GM12801 (cell line): ENCODE measurements around the gene BRD2.

Experiments
- TF ChIP-seq, protein P1 (sequence below): IDR thresholded peaks from one replicate; pipeline ENCODE4 v1.5.1; 2011; ENCODE audit warnings: control low read depth; ENCODE audit not compliant: insufficient read length; ENCODE audit errors: extremely low read depth

BRD2 gene

DNA sequence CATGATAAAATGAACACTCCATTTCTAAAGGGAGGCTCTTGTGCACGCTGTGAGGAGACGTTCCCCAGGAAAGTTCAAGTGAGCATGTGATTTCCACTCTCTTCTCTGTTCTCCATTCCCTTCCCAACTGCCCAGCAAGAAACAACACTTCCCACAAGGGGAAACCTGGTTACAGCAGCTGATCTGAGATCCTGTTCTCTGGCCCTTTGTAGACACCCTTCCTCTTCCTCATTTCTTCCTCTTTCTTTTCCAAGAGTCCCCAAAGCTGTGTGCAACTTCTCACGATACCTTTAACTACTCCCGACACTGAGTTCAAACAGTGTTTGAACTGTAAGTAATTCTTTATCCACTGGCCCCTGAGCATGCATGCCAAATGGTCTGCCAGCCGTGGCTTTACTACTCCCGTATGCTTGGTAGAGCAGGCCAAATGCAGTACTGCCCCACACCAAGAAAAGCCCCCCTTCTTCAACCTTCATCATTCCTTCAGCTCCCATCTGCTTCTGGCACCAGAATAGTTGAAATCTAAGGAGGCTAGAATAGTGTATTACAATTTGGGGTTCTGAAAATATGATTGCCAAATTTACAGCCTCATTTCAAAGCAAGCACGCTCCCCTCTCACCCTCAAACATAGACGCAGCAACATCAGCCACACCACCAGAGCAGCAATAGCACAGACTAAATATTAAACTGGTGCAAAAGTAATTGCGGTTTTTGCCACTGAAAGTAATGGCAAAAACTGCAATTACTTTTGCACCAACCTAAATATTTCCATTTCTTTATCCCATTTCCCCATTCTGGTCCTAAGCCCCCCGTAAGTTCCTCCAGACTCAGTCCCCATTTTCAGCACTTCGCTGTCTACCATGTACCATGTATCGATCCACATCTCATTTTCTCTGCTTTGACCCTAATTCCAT is 31.9 kb upstream of the BRD2 start:
- TF ChIP-seq, protein P1, sequence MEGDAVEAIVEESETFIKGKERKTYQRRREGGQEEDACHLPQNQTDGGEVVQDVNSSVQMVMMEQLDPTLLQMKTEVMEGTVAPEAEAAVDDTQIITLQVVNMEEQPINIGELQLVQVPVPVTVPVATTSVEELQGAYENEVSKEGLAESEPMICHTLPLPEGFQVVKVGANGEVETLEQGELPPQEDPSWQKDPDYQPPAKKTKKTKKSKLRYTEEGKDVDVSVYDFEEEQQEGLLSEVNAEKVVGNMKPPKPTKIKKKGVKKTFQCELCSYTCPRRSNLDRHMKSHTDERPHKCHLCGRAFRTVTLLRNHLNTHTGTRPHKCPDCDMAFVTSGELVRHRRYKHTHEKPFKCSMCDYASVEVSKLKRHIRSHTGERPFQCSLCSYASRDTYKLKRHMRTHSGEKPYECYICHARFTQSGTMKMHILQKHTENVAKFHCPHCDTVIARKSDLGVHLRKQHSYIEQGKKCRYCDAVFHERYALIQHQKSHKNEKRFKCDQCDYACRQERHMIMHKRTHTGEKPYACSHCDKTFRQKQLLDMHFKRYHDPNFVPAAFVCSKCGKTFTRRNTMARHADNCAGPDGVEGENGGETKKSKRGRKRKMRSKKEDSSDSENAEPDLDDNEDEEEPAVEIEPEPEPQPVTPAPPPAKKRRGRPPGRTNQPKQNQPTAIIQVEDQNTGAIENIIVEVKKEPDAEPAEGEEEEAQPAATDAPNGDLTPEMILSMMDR = no peak

DNA sequence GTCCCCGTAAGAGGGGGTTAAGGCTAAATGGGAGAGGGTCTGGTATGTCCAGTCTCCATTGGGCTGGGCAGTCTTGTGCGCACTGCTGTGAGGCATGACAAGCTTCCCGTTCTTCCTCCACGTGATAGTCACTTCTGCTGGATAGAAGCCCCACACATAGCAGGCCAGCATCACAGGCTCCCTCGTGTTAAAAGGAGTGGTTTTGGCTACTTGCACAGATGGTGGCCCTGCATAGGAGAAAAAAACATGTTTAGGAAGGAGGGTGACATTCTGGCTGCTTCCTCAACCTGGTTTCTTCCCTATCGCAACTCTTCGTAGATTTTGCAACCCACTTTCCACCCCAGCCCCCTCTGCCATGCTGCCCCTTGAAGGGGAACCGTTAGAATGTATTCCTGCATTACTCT is 31.2 kb upstream of the BRD2 start:
- TF ChIP-seq, protein P1 = no peak

DNA sequence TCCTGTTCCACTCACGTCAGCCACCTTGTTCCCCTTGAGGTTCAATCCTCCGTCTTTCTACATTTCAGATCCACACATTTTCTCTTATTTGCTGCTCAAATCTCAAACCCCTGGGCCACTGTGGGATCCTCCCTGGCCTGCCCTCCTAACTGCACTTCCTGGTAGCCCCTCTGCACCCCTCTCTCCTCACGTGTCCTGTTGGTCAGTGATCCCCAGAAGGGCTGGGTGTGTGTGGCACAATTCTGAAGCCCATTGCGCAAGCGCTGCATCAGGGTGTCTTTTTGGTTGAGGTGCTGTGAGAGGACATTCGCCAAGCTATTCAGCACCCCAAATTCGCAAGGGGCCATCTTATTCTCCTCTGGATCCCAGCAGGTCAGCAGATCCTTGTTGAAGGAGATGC is 29.9 kb upstream of the BRD2 start:
- TF ChIP-seq, protein P1 = no peak

DNA sequence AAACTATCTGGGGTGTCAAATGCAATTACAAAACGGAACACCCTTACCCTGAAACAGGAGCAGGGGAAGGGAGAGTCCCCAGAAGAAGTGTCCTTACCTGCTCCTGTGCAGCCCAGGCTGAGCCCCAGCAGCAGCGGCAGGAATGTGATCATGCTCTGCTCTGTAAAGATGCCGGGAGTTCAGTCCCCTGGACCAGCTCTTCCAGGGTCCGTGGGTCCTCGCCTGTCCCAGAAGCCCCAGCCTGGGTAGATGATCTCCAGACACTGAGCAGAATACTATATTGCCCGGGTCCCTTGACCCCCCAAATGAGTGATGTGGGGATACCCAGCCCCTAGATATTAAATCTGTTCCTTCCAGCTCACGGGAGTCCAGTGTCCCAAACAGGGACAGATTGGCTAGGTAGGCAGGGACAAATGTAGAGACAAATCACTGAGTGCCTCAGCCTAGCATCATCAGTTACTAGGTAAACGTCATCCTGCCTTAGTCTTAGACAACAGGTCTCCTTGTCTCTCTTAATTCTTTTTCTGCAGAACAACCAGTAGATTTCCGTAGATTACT is 27.7 kb upstream of the BRD2 start, which contains the start of gene HLA-DMB:
TSS of gene HLA-DMB (minus strand) at position 373 of the 558 bp plus-strand sequence. CDS start at position 152, 221 bp downstream.
- TF ChIP-seq, protein P1 = no peak

DNA sequence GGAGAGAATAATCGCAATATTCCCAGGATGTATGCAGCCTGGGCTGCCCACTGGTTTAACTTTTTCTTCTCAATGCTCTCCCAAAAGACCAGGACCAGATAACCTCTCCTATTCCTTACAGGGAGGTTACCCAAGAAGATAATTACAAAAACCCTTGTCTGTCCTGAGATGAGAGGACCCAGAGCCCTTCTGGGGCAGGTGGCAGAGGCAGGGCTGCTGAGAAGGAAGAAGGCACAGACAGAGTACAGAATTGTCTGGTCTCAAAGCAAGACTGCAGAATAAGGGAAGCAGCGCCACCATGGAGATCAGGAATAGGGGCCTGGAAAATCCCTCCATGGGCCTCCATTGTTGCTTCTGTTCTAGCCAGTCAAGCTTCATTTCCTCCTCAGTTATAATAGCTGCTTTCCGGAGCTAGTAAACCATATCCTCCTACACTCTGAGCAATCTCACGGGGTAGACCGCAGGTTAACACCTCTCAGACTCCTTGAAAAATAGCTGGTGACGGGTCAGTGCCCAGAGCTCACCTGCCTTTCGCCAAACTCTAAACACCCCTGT is 27.1 kb upstream of the BRD2 start:
- TF ChIP-seq, protein P1 = no peak

DNA sequence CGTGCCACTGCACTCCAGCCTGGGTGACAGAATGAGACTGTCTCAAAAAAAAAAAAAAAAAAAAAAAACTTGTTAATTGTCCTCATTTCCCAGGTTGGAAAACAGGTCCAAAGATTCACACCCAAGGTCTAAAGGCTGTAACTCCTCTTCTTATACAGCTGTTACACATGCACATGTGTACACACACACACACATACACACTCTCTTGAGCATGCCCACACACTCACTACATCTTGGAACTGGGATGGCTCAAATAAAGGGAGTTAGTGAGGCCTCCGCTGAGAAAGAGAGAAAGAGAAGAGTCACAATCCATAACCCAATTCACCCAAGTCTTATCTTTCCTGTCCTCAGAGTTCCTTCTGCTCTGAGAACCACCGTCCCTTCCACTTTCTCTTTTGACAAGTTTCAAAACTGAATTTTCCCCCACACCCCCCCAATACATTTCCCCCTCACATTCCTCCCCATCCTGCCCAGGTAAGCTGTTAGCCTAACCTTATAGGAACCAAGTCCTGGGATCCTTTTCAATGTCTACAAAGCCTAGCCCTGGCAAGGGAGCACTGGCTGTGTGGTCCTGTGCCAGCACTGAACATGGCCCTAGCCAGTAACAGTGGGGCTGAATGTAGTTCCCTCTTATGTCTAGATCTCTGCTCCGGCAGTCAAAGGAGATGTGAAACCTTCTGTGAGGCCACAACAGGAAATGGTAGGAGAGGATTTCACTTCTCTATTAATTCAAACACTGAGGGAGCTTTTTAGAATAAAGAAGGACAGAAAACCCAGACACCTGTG is 24.3 kb upstream of the BRD2 start:
- TF ChIP-seq, protein P1 = no peak
